ENCODE results near the gene LRCH4.

DNA sequence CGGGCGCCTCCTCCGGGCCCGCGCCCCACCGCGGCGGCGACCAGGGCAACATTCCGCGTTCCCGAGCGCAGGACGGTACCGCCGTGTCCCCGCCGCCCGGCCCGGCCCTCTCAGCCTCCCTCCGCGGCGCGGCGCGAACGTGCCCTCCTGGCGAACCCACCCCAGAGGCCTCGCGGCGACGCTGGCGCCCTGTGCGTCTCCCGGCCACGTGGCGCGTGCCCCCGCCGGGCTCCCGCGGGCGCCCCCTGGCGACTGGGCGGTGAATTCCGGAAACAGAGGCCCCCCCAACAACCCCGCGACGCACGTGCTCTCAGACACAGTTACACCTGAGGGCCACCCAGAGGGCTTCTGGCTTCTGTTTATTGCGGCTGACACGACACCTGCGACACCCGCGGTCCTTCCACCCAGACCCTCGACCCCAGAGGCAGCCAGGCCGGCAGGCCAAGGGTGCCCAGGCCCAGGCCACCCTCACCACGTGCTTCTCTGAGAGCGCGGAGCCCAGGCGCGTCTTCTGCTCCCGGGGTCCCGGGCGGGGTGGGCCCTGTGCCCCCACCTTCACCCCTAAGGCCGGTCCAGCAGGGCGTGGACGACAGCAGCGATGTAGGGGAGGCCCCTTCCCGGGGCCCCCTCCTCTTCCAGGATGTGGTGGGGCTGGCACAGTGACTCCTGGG lies 12.1 kb downstream of the LRCH4 start, which contains the start of gene SAP25:
- no peak for TF ChIP-seq POLR2A (IDR thresholded peaks at IDR 0.05)
- TF ChIP-seq, protein P1, sequence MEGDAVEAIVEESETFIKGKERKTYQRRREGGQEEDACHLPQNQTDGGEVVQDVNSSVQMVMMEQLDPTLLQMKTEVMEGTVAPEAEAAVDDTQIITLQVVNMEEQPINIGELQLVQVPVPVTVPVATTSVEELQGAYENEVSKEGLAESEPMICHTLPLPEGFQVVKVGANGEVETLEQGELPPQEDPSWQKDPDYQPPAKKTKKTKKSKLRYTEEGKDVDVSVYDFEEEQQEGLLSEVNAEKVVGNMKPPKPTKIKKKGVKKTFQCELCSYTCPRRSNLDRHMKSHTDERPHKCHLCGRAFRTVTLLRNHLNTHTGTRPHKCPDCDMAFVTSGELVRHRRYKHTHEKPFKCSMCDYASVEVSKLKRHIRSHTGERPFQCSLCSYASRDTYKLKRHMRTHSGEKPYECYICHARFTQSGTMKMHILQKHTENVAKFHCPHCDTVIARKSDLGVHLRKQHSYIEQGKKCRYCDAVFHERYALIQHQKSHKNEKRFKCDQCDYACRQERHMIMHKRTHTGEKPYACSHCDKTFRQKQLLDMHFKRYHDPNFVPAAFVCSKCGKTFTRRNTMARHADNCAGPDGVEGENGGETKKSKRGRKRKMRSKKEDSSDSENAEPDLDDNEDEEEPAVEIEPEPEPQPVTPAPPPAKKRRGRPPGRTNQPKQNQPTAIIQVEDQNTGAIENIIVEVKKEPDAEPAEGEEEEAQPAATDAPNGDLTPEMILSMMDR (IDR thresholded peaks at IDR 0.05): peak in 3 of 4 donors; percentile 11 to 19 (median 14)

Measured in right lobe of liver (tissue), 4 donors.